Activated CD4-positive, alpha-beta T cell treated with anti-CD3 and anti-CD28 coated beads, Interleukin-10, Interleukin-2, amounts not matched to agents 100 ng/mL and 50 ng/mL, durations not matched to agents 16 hours and 8 hours (primary cell): ENCODE results near the gene RNF212.
A peak's percentile ranks its signal among the peaks of the same experiment; 100 is the strongest.
"Not testable (repeated sequence)": the region's sequence is repeated elsewhere in the genome, so short reads cannot be mapped to it uniquely, and the experiment has no call there.

Experiments used
- DNase-seq: peaks from one replicate; pipeline ENCODE4 v3.0.0-alpha.2; 2020

RNF212 gene

GRCh38 chr4:1047106-1047975, 66.0 kb downstream of the RNF212 start:
- DNase-seq, result no peak

DNA sequence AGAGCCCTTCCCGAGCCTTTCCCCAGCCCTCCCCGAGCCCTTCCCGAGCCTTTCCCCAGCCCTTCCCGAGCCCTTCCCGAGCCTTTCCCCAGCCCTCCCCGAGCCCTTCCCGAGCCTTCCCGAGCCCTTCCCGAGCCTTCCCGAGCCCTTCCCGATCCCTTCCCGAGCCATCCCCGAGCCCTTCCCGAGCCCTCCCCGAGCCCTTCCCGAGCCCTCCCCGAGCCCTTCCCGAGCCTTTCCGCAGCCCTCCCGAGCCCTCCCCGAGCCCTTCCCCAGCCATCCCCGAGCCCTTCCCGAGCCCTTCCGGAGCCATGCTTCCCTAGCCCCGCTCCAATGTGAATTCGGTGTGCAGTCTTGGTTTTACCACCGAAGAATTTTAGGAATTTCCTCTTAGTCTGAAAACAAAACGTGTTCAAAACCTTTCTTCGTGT, 66.8 kb downstream of the RNF212 start:
- DNase-seq, result not testable (repeated sequence)

DNA sequence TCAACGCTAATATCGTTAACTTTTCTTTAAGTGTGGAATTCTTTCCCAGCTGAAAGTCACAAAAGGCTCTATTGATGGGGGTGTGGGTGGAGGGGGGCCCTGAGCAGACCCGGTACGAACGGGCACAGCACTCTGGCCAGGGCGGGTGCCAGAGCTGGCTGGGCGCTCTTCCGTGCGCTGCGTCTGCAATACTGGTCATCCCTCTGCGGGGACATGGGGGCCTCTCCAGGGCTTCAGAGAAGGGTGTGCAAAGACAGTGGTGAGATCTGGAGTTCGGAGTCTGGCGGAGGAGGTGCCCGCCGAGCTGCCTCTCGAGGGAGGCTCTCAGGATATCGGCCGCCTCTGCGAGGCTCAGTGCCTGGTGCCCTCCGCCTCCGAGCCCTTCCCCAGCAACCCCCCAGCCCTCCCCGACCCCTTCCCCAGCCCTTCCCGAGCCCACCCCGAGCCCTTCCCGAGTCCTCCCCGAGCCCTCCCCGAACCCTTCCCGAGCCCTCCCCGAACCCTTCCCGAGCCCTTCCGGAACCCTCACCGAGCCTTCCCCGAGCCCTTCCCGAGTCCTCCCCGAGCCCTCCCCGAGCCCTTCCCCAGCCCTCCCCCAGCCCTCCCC, 67.7 kb downstream of the RNF212 start:
- DNase-seq, result no peak

GRCh38 chr4:1045193-1045594, 68.2 kb downstream of the RNF212 start:
- no peak for DNase-seq

DNA sequence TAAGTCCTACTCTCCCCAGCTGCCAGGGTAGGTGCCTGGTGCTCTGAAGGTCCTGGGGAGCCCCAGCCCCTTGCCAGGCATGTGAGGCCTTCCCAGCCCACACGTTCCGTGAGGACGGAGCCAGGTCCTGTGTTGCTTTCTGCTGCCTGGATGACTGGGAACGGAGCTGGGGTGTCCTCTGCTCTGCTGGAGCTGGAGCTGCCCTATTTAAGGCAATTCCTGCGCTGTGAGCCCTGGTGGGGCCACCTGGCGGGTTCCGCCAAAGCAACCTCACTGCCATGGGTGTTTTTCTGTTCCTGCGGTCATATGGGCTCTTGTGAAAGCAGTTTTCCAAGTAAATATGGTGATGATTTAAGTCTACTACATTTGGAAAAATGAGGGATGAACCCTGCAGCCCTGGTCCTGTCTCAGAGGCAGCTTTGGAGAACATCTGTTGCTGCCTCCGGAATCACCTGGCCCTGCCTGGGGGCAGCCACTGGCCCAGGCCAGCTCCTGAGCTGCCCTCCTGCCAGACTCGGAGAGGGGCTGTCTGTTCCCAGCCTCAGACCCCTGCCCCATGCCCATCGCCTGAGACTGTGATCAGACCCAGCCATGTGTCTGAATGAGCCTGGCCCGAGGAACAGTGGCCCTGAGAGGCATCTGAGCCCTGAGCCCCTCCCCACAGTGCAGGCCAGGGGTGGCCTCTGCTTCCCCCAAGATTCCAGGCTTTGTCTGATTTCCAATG, 68.7 kb downstream of the RNF212 start:
- DNase-seq, result no peak

- peak; percentile 34 for DNase-seq
Measured at GRCh38 chr4:1043651-1044468, 69.5 kb downstream of the RNF212 start.

- DNase-seq, result no peak
Measured at GRCh38 chr4:1043162-1043561, 70.2 kb downstream of the RNF212 start.

DNA sequence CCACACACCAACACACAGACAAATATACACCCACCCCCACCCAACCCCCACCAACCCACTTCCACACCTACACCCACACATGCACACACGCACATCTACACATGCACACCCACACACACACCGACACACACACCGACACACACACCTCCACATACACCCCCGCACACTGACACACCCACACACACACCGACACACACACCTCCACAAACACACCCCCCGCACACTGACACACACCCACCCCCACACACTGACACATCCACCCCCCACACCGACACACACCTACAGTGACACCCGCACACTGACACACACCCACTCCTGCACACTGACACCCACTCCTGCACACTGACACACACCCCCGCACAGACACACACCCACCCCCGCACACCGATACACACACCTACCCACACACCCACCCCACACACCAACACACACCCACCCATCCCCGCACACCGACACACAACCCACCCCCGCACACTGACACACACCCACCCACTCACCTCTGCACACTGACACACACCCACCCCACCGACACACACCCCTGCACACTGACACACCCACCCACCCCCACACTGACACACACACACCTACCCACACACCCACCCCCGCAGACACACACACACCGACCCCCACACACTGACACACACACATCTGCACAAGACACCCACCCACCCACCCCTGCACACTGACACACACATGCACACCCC, 70.9 kb downstream of the RNF212 start:
- DNase-seq, result no peak

GRCh38 chr4:1041936-1042330, 71.4 kb downstream of the RNF212 start:
- DNase-seq, result no peak

DNA sequence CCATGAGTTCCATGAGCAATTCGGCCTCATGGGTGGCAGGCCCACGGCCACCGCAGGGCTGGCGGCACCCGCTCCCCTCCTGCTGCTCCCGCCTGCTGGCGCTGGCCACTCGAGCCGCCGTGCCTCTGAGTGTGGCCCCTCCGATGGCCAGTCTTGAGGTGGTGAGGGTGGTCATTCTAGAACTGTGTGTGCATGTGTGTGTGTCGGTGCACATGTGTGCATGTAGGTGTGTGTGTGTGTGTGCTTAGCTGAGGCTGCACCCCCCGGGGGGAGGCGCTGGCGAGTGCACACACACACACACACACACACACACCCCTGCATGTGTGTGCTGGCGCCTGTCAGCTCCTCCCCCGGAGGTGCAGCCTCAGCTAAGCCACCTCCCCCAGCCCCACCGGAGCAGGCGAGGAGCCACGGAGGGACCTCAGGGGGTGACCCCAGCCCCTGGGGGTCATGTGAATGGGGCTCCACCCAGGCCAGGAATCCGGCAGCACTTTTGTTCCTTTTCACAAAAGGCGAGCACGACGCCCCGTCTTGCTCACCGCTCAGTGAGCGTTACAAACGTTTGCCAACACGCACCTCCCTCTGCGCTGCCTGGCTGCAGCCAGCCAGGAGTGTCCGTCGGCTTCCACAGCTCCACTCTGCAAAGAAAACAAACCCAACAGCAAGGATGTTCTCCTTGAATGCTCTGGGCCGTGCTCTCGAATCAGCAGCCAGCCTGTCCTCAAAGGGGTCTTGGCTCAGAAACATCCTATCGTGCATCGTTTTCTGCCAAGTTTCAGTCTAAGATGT, 72.0 kb downstream of the RNF212 start:
- no peak for DNase-seq

- DNase-seq, result no peak
Measured at GRCh38 chr4:1040344-1041146, 72.8 kb downstream of the RNF212 start.

- DNase-seq, result no peak
Measured at GRCh38 chr4:1039493-1040343, 73.6 kb downstream of the RNF212 start.

- no peak for DNase-seq
Measured at GRCh38 chr4:1038948-1039492, 74.3 kb downstream of the RNF212 start.

DNA sequence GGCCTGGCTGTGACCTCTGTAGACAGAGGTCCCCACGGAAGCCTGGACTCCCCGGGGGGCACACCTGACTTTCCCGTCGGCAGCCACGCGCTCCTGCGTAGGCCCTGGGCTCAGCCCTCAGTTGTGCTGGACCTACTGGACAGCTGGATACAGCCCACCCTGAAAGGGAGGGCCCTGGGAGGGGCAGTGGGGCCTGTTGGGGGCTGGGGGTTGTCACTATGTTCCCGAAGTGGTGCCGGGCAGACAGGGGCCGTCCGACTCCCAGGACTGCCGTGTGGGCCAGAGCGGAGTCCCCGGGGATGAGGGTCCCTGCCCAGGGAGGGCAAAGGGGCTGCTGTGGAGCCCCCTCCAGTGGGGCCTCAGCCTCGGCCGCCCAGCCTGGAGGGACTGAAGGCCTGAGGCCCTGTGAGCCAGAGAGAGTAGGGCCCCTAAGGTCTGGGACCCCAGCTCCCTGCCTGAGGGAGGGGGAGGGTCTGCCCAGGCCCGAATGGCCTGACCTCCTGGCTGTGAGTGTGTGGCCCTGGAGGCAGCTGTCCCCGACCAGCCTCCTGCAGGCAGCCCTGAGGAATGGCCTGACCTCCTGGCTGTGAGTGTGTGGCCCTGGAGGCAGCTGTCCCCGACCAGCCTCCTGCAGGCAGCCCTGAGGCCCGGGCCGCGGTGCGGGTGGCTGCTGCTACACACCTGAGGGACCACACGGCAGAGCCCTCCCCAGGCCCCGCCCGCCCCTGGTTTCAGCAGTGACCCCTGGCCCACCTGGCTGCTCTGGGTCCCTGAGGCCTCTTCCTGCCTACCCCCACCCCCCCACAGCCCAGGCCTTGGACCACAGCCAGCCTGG, 76.2 kb downstream of the RNF212 start:
- no peak for DNase-seq

DNA sequence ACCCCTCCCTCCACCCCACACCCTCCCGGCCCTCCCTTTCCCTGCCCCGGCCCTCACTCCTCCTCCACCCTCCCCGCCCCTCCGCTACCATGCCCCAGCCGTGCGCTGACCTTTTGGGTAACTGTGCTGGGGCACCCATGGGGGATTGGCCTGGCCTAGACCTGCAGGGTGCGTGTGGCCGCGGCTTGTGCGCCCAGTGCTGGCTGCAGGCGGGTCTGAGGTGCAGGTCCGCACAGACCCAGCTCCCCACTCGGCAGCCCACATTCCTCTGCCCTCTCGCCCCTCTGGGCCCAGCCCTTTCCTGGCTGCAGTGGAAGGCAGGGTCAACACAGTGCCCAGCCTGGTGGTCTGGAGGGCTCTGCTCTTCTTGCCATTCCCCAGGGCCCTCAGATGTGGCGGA, 77.3 kb downstream of the RNF212 start:
- DNase-seq, result no peak

DNA sequence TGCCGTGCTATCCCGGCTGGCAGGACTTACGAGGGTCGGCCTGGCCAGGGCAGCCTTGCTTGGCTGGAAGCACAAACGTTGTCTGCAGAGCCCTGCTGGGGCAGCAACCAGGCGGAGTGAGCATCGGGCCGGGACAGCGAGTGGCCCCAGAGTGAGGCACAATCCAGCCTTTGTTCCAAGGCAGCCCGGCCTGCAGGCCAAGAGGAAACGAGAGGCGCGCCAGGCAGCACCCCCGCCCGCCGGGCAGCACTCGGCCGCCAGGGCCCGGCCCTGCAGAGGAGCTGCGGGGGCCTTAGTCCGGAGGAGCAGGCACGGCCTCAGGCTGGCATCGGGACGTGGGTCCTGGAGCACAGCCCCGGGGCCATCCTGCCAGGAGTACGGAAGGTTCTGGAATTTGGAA, 77.9 kb downstream of the RNF212 start:
- no peak for DNase-seq

- no peak for DNase-seq
Measured at GRCh38 chr4:1033840-1034551, 79.4 kb downstream of the RNF212 start.

DNA sequence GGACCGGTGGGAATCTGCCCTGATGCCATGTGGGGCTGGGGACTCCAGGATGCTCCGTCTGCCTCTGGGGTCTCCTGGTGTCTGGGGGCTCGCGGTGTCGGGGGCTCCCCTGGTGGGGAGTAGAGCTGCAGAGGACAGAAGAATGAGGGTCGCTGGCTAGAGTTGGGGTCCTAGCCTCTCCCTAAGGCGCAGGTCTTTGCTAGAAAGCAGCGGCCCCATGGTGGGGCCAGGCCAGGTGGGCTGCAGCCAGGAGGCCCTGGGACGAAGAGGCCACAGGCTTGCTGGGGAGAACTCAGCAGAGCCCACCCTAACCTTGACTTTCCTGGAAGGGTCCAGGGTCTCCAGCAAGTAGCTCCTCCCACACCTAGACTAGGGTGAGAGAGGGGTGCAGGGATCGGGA, 80.5 kb downstream of the RNF212 start:
- DNase-seq, result no peak
